Endothelial cell (in vitro differentiated cells): ENCODE measurements around the gene UQCRQ. TPM values are rescaled to one million over a fixed set of nuclear protein-coding genes. Genes with fewer than 3 reads are reported as not detected.
A peak's percentile ranks its signal among the peaks of the same experiment; 100 is the strongest.

Experiments used
- DNase-seq: peaks from one replicate; pipeline ENCODE4 v3.0.0; 2021; ENCODE audit warnings: low spot score
- H3K27ac Mint-ChIP-seq: one replicate; pipeline ENCODE4 v1.8.0; 2021; ENCODE audit warnings: mixed read lengths, inconsistent platforms; ENCODE audit not compliant: unreplicated experiment
- H3K27me3 Mint-ChIP-seq: one replicate; pipeline ENCODE4 v1.8.0; 2021; ENCODE audit warnings: mild to moderate bottlenecking, moderate library complexity, mixed read lengths, inconsistent platforms; ENCODE audit not compliant: unreplicated experiment
- H3K36me3 Mint-ChIP-seq: one replicate; pipeline ENCODE4 v1.8.0; 2021; ENCODE audit warnings: mild to moderate bottlenecking, low read depth, mixed read lengths, inconsistent platforms; ENCODE audit not compliant: unreplicated experiment
- H3K4me1 Mint-ChIP-seq: one replicate; pipeline ENCODE4 v1.8.0; 2021; ENCODE audit warnings: mild to moderate bottlenecking, mixed read lengths, inconsistent platforms; ENCODE audit not compliant: unreplicated experiment
- H3K4me3 Mint-ChIP-seq: one replicate; pipeline ENCODE4 v1.8.0; 2021; ENCODE audit warnings: mild to moderate bottlenecking, mixed read lengths, inconsistent platforms; ENCODE audit not compliant: unreplicated experiment
- H3K9me3 Mint-ChIP-seq: one replicate; pipeline ENCODE4 v1.8.0; 2021; ENCODE audit warnings: mixed read lengths, inconsistent platforms; ENCODE audit not compliant: unreplicated experiment
- CTCF ChIP-seq: fragments of 200-600 bp; sonication (generic); IDR thresholded peaks from one replicate; pipeline ENCODE4 v1.5.0; 2021; ENCODE audit warnings: antibody characterized with exemption; ENCODE audit not compliant: unreplicated experiment
- total RNA-seq: library from RNA; stranded (reverse); fragmentation: NEBNext Ultra II Directional; extraction: Animal tissue kit (Norgen Biotek cat#: 25700); gene quantifications from one replicate; pipeline ENCODE4 v1.2.1, GENCODE V29; 2021; ENCODE audit not compliant: unreplicated experiment

The UQCRQ gene
- total RNA-seq, 1 donor from 2014 or later, result 152 TPM

- Mint-ChIP-seq H3K27me3 (peaks cover 10% of the 10 kb centered on the region), H3K4me3 (peak within 1 kb of the TSS; percentile 42), H3K36me3 (peaks cover 13% of the 10 kb centered on the region), H3K9me3 (no peaks in the 10 kb centered on the region), H3K27ac (peak within 1 kb of the TSS; percentile 78), H3K4me1 (no peaks in the 10 kb centered on the region)
- DNase-seq, result no peak
- no peak for TF ChIP-seq CTCF
These were observed 6.9 kb downstream of the UQCRQ start, which contains the start of gene LEAP2 for GRCh38 chr5:132873119-132873929. TSS of gene LEAP2 (plus strand) at chr5:132873668. CDS start at chr5:132873695, 27 bp downstream.

GRCh38 chr5:132873930-132874271 lies 7.5 kb downstream of the UQCRQ start:
- no peak for DNase-seq
- Mint-ChIP-seq H3K9me3 (no peaks in the 10 kb centered on the region), H3K27ac (no peak overlapping the region), H3K27me3 (peaks cover 10% of the 10 kb centered on the region), H3K4me1 (no peaks in the 10 kb centered on the region), H3K36me3 (peaks cover 14% of the 10 kb centered on the region), H3K4me3 (no peak overlapping the region)
- no peak for TF ChIP-seq CTCF

- TF ChIP-seq CTCF, result no peak
- H3K27me3 Mint-ChIP-seq, result peaks cover 10% of the 10 kb centered on the region
- H3K36me3 Mint-ChIP-seq, result peaks cover 22% of the 10 kb centered on the region
- H3K27ac Mint-ChIP-seq, result no peak overlapping the region
- no peak overlapping the region for H3K4me3 Mint-ChIP-seq
- H3K4me1 Mint-ChIP-seq, result no peaks in the 10 kb centered on the region
- no peaks in the 10 kb centered on the region for H3K9me3 Mint-ChIP-seq
- no peak for DNase-seq
These were observed 9.7 kb downstream of the UQCRQ start for GRCh38 chr5:132876020-132876759.

- H3K27me3 Mint-ChIP-seq, result peaks cover 10% of the 10 kb centered on the region
- H3K9me3 Mint-ChIP-seq, result no peaks in the 10 kb centered on the region
- no peak for TF ChIP-seq CTCF
- H3K4me1 Mint-ChIP-seq, result no peaks in the 10 kb centered on the region
- no peak overlapping the region for H3K27ac Mint-ChIP-seq
- H3K4me3 Mint-ChIP-seq, result no peak overlapping the region
- H3K36me3 Mint-ChIP-seq, result peaks cover 22% of the 10 kb centered on the region
- DNase-seq, result no peak
These were observed 11.0 kb downstream of the UQCRQ start for GRCh38 chr5:132877466-132877865.

GRCh38 chr5:132877938-132878337 lies 11.5 kb downstream of the UQCRQ start:
- Mint-ChIP-seq H3K27ac (no peak overlapping the region), H3K27me3 (peaks cover 9% of the 10 kb centered on the region), H3K9me3 (no peaks in the 10 kb centered on the region), H3K4me3 (no peak overlapping the region), H3K4me1 (no peaks in the 10 kb centered on the region), H3K36me3 (peaks cover 20% of the 10 kb centered on the region)
- TF ChIP-seq CTCF, result no peak
- DNase-seq, result no peak
